GM10266 (cell line): ENCODE results near the gene MIEF2.
A peak's percentile ranks its signal among the peaks of the same experiment; 100 is the strongest.

Experiments
- DNase-seq: peaks from one replicate; pipeline ENCODE4 v3.0.0; 2012; ENCODE audit errors: extremely low spot score
- TF ChIP-seq, protein P1 (sequence below): IDR thresholded peaks from 2 replicates; pipeline ENCODE4 v1.5.1; 2012; ENCODE audit warnings: mild to moderate bottlenecking, low read depth; ENCODE audit not compliant: control insufficient read depth, insufficient read depth; ENCODE audit errors: missing control alignments

Gene MIEF2

GRCh38 chr17:18246880-18247612 is 13.4 kb upstream of the MIEF2 start:
- TF ChIP-seq, protein P1, sequence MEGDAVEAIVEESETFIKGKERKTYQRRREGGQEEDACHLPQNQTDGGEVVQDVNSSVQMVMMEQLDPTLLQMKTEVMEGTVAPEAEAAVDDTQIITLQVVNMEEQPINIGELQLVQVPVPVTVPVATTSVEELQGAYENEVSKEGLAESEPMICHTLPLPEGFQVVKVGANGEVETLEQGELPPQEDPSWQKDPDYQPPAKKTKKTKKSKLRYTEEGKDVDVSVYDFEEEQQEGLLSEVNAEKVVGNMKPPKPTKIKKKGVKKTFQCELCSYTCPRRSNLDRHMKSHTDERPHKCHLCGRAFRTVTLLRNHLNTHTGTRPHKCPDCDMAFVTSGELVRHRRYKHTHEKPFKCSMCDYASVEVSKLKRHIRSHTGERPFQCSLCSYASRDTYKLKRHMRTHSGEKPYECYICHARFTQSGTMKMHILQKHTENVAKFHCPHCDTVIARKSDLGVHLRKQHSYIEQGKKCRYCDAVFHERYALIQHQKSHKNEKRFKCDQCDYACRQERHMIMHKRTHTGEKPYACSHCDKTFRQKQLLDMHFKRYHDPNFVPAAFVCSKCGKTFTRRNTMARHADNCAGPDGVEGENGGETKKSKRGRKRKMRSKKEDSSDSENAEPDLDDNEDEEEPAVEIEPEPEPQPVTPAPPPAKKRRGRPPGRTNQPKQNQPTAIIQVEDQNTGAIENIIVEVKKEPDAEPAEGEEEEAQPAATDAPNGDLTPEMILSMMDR, result no peak
- DNase-seq, result peak; percentile 82

DNA sequence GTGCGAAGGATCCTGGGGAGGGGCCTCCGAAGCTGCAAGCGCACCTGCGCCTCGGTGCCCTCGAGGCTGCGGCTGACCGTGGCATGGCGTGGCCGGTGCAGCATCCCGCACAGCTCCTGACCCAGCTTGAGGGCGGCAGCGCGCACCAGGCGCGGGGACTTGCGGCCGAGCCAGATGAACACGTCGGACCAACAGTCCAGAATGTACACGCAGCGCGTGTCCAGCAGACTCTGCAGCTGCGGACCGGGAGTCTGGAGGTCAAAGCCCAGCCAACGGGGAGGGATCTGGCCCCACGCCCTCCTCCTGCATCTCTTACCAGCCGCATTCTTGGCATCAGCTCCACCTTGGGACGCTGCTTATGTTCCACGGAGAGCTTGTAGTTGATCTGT is 12.9 kb upstream of the MIEF2 start:
- DNase-seq, result no peak
- TF ChIP-seq, protein P1, result no peak

- peak; percentile 96 for DNase-seq
- TF ChIP-seq, protein P1, result peak; percentile 83
These were observed 12.1 kb upstream of the MIEF2 start for GRCh38 chr17:18248300-18248731.

- TF ChIP-seq, protein P1, result no peak
- no peak for DNase-seq
These were observed 11.7 kb upstream of the MIEF2 start for GRCh38 chr17:18248811-18249210.

DNA sequence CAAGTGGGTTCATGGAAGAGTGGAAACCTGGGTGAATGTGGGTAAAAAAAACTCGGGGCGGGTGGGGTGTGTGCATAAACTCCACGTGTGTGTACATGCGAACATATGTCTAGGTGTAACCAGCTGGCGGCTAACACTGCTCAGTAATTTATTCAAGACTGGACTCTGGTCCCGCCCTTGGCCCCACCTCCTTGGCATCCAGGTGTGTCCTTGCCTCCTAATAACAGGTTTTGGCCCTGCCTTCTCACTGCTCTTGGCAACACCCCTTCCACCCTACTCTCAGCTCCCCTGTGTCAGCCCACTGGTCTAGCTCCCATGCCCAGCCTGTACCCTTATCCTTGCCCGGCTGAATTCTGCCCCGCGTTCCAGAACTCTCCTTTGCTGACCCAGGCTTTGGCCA is 10.2 kb upstream of the MIEF2 start:
- TF ChIP-seq, protein P1, result no peak
- DNase-seq, result no peak

DNA sequence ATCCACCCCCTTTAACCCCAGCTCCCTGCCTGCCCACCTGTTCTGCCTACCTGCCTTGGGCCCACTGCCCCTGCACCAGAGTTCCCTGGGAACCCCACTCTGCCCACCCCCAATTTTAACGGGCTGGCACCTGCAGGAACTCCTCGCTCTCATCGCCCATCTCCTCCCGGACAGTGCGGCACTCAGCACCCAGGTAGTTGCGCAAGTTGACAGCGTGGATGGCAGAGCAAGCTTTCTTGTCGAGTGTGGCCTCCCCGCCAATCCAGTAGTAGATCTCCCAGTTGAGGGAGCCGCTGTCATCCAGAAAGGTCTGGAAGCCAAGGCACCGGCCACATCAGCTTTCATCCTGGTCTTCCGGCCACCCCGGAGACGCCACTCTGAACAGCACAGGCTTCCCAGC is 9.8 kb upstream of the MIEF2 start:
- no peak for DNase-seq
- TF ChIP-seq, protein P1, result no peak

- TF ChIP-seq, protein P1, result no peak
- no peak for DNase-seq
These were observed 9.3 kb upstream of the MIEF2 start for GRCh38 chr17:18251204-18251603.
